GM19455 (cell line): Measurements from ENCODE around the gene F8A2.
A peak's percentile ranks its signal among the peaks of the same experiment; 100 is the strongest.
"Not testable (repeated sequence)": the region's sequence is repeated elsewhere in the genome, so short reads cannot be mapped to it uniquely, and the experiment has no call there.

ENCODE experiments used
- ATAC-seq: cut with Tn5 transposase; IDR thresholded peaks from one replicate; pipeline ENCODE4 v1.9.1; 2021; ENCODE audit not compliant: unreplicated experiment

The F8A2 gene

GRCh38 chrX:155381843-155382528 lies at the start of gene F8A2:
F8A2 (plus strand) TSS chrX:155382095; CDS start chrX:155382115, 20 bp downstream.
- ATAC-seq, result peak; percentile 88

GRCh38 chrX:155333544-155334100 lies 48.3 kb upstream of the F8A2 start:
- ATAC-seq, result no peak

- no peak for ATAC-seq
These were observed 47.2 kb upstream of the F8A2 start, which contains the start of gene CLIC2 for GRCh38 chrX:155334486-155335336. CLIC2 (minus strand) TSS chrX:155334614; CDS start chrX:155334427, 187 bp downstream.

- not testable (repeated sequence) for ATAC-seq
These were observed 46.6 kb upstream of the F8A2 start for GRCh38 chrX:155335337-155335712.

- not testable (repeated sequence) for ATAC-seq
These were observed 36.2 kb upstream of the F8A2 start for GRCh38 chrX:155345689-155346088.

GRCh38 chrX:155349448-155349847 lies 32.4 kb upstream of the F8A2 start:
- ATAC-seq, result not testable (repeated sequence)

GRCh38 chrX:155363712-155364111 lies 18.2 kb upstream of the F8A2 start:
- not testable (repeated sequence) for ATAC-seq

GRCh38 chrX:155373777-155374458 lies 8.0 kb upstream of the F8A2 start:
- ATAC-seq, result not testable (repeated sequence)

GRCh38 chrX:155379802-155380201 lies 2.1 kb upstream of the F8A2 start:
- not testable (repeated sequence) for ATAC-seq

DNA sequence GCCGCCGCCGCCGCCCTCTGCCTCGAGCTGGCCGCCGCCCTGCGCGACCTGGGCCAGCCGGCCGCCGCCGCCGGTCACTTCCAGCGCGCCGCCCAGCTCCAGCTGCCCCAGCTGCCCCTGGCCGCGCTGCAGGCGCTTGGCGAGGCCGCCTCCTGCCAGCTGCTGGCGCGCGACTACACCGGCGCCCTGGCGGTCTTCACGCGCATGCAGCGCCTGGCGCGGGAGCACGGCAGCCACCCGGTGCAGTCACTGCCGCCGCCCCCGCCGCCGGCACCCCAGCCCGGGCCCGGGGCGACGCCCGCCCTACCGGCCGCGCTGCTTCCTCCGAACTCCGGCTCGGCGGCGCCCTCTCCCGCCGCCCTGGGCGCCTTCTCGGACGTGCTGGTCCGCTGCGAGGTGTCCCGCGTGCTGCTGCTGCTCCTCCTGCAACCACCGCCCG lies 653 bp downstream of the F8A2 start:
- peak; percentile 40 for ATAC-seq

- ATAC-seq, result no peak
These were observed 7.7 kb downstream of the F8A2 start for GRCh38 chrX:155389634-155390033.

GRCh38 chrX:155394747-155395276 lies 12.9 kb downstream of the F8A2 start:
- not testable (repeated sequence) for ATAC-seq

DNA sequence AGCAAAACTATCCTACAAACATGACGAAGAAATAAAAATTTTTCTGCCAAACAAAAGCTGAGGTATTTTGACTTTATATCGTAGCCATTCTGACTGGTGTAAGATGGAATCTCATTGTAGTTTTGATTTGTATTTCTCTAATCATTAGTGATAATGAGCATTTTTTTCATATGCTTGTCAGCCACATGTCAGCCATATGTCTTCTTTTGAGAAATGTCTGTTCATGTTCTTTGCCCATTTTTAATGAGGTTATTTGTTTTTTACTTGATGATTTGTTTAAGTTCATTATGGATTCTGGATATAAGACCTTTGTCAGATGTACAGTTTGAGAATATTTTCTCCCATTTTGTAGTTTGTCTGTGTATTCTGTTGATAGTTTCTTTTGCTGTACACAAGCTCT lies 24.5 kb downstream of the F8A2 start:
- no peak for ATAC-seq

GRCh38 chrX:155417769-155418168 lies 35.9 kb downstream of the F8A2 start:
- ATAC-seq, result no peak
